Activated CD8-positive, alpha-beta memory T cell treated with anti-CD3 and anti-CD28 coated beads, Interleukin-2, amount 50 U/mL, for 48 hours (primary cell): ENCODE data around the gene PCDH19.

Experiments
- DNase-seq: peaks from one replicate; pipeline ENCODE4 v3.0.0-alpha.2; 2020

PCDH19 gene

DNA sequence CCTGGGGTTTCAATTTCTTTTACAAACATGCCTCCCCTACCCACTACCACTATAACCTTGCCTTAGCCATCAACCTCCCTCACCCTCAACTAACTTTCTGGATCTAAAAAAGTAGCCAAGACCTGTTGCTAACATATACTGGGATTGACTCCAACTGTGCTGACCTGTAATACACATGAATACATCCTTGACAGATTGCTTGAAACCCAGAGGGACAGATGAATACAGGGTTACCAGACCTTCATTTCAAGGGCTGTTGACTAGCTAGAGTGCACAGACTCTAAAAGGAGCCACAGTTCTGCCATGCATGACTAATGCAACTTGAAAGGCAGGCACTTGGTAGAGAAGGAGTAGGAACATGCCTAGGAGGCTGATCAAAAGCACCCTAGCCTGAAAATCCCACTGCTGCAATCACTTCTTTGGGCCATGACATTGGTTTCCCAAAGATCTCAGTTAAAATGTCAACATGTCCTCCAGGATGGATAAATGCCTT lies 121.0 kb downstream of the PCDH19 start:
- DNase-seq = no peak

DNA sequence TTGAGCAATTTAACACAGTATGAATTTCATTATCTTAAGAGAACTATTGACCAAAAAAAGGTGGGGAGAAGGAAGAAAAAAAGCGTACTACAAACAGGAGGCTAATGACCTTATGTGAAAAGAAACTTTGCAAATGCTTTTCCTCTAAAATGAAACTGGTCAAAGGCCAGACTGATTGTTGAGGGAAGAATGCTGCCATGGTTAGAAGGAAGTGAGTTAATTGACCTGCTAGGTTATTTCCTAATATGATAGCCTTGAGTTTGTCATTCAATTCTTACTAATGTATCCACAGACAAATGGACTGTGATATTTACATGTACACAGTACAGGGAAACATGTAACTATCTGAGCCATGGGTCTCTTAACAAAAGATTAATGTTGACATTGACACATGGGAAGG lies 132.8 kb downstream of the PCDH19 start:
- no peak for DNase-seq

DNA sequence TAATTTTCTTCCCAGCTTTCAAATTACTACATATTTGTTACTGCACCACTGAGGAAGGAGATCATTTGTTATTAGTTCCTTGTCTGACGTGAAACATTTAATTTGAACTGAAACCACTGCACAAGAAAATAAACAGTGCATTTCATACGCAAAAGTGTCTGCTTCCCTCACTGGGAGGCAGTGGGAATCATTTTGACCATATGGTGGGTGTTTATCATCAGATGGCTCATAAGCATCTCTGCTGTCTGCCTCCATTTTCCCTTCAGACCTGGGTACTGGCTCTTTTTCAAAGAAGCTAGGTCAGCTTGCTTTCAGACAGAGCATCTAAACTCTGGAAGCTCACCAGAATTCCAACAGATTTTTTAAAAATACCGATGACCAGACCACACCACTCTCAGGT lies 135.2 kb downstream of the PCDH19 start:
- DNase-seq = no peak

DNA sequence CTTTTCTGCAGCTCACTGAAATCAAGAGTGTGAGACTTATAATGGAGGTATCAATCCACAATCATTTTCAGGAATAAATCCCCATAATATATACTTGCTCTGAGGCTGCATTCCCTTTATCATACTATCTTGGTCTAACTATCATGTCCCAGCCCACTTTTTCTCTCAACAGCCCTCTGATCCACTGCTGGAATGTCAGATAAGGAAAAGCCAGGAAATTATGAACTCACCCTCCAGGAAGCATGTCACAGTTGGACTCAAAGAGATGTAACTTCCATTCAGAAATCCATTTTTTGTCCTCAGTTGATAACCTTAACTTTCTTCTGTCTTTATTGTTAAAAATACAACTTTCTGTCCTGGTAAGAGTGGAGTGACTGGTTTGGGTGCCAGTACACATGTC lies 144.9 kb downstream of the PCDH19 start:
- DNase-seq = no peak

DNA sequence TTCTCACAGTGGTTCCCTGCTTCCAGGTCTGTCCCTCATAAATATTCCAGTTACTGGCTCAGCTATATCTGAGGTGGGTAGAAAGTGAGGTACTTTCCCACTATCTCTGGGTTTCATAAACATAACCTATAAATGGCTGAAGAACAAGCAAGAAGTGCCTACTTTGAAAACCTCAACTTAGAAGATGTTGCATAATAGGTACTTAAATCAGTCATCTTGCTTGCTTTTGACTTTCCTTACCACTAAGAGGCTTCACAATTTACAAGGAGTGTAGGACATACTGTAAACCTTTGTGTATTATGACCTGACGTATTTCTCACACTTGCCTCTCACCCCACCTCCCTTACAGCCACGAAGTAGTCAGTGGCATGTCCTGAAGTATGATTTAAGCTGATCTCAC lies 145.9 kb downstream of the PCDH19 start:
- no peak for DNase-seq

DNA sequence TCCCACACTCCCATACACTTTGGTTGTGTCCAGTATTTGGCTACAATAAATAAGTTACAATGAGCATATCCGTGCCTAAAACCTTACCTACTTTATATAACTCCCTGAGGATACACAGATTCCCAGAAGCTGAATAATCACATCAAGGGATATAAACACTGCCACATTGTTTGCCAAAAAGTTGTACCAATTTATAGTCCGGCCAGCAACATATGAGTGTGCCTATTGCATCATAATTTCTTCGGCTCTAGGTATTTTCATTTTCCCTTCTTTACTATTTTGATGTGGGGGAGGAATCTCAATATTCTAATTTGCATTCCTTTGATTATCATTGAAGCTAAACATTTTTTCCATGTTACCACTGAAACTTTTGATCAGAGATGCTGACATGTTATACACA lies 146.4 kb downstream of the PCDH19 start:
- no peak for DNase-seq

DNA sequence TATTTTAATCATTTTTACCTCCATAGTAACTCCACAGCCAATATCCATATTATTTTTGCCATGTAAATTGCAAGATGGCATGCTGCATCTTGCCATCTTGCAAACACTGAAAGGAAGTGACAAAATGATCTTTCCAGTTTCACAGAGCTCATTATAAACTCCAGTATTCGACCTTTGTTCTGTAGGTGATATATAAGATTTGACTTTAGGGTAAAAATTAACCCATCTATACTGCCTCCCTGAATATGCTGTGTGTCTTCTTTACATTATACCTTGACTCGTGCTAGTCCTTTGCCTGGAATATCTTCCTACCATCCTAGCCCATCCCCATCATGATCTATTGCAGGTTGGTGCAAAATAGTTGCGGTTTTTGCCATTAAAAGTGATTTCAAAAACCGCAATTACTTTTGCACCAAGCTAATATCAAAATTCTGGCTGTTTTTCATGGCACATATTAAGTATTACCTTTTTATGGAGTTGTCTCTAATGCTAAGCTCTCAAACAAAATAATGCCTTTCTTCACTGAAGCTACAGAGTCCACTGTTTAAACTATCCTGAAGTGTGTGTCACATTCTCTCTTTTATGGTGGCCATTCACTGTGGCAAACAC lies 161.1 kb downstream of the PCDH19 start:
- DNase-seq = no peak

DNA sequence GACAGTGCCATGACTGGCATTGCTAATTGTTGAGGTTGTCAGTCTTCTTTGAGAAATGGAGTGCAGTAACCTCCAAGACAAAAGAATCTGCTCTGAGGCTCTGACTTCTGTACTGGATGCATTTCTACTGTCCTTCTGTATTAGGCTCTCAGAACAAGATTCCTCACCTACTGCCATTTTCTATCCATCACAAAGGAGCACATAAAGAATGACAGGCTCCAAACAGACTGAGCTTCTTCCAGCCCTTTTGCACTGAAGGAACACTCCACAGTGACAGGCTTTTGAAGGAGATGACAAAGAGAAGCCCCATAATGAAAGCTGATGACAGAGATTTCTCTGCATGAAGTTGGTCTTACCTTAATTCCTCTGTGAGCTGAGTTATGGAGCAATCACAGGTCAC lies 162.2 kb downstream of the PCDH19 start:
- DNase-seq = no peak

DNA sequence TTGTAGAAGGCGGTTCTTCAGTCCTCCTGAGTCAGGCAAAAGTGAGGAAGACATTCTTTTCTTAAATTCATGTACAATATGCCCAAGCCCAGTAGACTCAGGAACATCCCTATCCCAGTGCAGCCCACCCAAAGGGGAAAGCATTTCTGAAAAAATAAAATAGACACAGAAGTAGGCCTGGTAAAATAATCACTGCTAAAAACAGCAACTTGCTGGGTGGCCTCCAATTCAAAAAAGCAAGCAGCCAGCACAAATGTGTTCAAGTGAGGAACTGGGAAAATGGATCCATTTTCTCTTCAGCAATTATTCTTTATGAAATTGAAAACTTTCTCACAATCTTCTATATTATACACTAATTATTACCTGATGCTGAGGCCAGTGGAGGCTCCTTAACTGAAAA lies 165.4 kb downstream of the PCDH19 start:
- no peak for DNase-seq
